SKM-1 treated with dmso at 0.1 percent for 144 hours (cell line): ENCODE measurements around the gene TAF8.

ENCODE experiments used
- DNase-seq: peaks from one replicate; lab custom pipeline; 2025; ENCODE audit not compliant: unreplicated experiment; lab: John Stamatoyannopoulos, UW

Gene TAF8

DNA sequence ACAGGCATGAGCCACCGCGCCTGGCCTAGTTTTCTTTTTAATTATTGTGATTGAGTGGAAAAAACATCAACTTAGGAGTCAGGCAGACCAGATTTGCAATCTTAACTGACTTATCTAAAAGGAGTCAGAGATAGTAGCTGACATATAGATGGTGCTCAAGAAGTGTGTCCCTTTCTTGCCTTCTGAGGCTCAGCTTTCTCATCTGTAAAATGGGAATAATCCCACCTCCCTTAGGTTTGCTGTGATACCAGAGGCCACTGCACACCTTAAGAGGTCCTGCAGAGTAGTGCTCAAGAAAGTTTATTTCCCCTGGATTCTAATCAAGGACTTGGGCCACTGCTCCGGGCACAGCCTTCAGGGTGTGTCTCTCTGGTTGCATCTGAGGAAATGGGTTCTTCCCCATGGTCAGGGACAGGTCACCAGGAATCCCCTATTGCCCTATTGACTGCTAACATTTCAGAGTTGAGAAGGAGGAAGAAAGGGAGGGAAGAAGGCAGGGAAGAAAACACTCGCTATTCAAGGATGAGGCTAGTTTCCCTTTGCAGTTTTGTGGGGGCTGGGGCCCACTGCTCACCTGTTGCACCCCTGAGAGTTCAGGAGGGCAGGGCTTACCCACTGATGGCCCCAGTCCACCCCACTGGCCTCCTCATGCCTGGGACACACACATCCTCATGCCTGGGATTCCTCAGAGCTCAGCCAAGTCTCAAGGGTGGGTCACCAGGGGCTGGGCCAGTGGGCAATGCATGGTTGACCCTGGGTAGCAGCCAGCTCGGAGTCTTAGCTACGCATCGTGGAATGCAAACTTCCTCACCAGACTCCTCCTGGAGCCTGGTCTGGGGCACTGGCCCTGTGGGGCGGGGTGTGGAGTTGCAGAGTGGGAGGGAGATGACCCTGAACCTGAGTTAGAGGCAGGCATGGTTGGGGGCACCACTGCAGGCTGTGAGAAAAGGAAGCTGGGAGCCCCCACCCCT lies 70.9 kb downstream of the TAF8 start:
- DNase-seq: no peak

DNA sequence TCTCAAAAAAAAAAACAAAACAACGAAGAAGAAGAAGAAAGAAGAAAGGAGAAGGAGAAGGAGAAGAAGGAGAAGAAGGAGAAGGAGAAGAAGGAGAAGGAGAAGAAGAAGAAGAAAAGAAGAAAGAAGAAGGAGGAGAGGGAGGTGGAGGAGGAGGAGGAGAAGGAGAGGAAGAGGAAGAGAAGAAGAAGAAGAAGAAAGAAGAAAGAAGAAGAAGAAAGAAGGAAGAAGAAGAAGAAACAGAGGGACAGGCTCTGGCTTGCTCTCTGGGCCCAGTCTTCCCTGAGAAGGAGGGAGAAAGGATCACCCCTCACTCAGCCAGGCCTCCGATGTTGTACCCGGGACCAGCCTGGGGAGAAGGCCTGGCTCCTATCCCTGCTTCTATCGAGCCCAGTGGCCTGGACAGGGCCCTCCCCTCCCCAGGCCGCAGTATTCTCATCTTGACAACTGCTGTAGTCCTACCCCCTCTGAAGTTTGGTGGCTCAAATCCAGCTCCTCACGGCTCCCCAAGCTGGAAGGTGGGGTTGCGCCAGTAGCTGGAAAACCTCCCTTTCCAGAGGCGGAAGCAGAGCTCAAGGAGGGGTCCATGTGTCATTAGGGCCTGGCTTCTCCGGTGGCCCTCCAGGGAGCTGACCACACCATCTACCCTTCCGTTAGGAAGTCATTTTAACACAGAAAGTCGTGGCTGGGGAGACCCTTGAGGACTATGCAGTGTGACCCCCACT lies 73.2 kb downstream of the TAF8 start:
- no peak for DNase-seq

DNA sequence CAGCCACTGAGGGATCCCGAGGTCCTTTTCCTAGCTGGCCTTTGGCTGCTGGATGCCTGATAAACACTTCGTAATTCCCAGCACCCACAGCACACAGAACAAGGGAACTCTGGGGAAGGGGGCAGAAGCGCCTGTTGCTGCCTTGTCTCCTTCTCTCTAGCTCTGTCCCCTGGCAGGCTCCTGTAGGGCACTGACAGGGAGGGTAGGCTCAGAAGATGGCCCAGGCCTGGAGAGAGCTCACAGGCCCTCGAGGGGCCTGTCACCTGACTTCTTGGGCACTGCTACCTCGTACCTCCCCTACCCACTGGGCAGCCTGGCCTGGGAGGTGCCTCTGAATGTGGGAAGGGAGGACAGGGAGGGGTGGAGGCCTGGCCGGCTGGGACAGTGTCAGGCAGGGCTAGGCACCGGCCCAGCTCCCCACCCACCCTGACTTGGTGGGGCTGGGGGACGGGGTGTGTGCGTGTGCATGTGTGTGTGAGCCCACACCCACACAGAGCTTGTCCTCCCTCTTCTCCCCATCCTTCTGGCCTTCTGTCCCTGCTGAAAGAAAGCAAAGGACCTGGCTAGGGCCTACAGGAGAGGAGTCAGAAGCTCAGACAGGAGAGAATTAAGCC lies 74.0 kb downstream of the TAF8 start:
- no peak for DNase-seq

DNA sequence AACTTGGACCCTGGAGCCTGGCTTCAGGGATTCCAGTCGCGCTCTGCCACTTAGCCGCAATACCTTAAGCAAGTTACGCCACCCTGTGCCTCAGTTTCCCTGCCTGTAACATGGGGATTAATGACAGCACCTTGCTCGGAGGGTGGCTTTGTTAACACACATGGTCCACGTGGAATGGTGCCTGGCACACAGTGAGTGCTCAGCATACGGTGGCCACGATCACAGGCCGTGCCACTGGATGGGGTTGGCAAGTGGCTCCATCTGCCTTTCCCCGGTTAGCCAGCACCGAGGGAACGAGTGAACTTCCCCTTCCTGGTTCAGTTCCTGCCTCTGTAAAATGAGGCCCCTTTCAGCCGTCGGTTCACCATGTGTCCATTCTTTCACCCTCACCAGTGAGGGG lies 74.9 kb downstream of the TAF8 start:
- no peak for DNase-seq

DNA sequence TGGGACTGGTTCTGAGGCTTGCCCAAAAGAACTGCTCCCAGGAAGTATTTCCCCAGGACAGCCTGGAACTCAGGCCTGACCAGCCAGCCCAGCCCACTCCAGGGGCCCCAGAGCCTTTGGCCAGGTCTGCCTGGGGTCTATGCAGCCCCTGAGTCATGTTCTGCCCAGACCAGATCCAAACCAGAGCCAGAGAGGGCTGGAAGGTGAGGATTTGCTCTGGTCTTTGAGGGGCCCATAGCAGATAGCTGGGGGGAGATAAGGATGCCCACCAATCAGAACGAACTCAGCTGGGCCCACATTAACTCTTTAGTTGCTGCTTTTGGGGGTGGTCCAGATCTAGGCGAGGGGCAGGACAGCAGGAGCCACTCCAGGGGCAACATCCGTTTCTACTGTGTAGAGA lies 75.3 kb downstream of the TAF8 start:
- no peak for DNase-seq

DNA sequence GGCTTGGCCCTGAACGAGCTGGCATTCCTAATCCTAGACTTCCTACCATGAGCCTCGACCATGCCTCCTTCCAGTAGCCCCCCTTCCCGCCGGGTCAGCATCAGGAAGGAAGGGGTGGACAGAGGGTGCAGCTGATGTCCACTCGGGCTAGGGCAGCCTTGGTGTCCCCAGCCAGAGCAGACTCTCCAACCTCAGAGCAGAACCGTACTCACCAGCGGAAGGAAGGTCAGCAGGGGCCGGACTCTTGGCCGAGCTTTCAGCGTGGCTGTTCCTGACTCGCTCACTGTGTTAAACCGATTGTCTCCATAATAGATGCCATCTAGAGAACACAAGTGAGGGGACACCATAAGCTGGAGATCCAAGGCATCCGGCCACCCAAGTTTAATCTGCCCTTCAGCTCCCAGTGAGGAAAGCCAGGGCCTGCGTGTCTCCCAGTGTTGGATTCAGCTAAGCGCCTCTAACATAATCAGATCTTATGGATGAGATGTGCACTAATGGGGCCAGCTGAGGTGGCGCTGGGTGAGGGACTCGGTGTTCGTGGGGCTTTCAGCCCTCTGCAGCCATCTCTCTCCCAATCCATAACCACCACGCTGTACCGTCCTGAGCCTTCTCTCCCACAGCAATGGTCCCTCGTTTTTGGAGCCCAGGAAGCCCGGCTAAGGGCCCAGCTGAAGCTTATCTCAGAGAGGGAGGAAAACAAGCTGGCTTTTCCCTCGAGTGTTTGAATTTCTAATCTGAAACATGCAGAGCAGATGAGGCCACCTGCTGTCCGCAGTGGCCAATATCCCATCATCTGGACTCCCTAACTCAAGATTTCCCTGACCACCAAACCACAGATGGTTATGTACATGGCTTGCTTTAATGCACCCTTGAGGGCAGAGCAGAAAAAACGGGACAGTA lies 78.4 kb downstream of the TAF8 start:
- DNase-seq: no peak

DNA sequence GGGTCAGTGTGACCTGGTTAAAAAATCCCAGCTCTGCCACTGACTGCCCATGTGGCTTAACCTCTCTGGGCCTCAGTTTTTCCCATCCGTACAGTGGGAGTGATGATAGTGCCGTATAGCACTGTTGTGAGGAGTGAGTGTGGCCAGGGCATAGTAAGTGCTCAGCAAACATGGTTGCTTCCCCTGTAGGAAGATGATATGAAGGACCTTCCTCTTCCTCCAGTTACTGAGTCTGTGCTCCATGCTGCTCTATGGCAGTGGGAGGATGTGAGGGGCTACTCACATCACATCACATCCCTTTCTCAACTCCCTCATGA lies 79.0 kb downstream of the TAF8 start:
- no peak for DNase-seq

DNA sequence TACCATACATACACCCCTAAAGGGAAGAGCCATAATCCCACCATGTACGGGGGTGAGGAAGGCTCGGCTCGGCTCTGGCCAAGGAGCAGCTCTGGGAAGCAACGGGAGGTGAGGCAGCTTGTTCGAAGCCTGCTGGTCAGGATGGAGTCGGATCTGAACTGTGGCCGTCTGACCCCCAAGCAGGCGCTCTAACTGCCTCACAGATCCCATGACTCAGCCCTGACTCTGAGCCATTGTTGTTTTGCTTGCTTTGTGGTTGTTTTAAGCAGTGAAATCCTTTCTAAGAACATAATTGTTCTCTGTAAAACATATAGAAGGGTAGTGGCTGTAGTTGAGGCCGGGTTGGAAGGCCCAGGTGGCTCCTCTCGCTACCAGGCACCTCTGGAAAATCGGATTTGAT lies 81.2 kb downstream of the TAF8 start:
- no peak for DNase-seq

DNA sequence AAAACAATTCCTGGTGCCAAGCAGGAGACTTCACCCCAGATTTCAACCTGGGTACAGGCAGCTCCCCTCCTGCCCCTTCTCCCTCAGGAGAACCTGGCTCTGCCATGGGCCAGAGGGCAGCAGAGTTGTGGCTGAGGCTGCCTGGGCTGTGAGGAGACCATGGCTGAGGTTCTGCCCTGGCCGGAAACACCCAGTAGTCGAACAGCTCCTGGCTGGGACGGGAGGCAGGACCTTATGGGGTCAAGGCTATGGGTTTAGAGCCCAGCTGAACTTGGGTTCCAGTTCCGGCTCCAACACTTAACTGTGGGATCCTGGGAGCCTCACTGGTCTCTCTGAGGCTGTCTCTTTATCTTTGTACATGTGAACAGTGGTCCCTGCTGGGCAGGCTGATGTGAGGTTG lies 83.6 kb downstream of the TAF8 start:
- DNase-seq: no peak

DNA sequence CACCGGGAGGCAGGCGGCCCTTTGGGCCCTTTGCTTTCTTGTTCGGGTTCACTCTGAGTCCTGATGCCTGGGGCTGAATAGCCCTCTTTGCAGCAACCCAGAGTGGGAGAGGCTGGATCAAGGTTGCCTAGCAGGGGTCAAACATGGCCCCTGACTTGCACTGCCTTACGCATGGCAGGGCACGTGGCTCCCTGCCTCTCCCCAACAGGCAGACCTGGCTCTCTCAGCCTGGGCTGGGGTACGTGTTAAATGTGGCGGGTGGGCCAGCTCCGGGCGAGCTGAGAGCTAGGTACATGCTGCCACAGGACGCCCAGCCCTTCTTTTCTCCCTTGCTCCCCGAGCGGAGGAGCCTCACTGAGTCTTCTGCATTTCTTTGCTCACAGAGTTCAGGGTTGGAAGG lies 84.8 kb downstream of the TAF8 start:
- DNase-seq: no peak

DNA sequence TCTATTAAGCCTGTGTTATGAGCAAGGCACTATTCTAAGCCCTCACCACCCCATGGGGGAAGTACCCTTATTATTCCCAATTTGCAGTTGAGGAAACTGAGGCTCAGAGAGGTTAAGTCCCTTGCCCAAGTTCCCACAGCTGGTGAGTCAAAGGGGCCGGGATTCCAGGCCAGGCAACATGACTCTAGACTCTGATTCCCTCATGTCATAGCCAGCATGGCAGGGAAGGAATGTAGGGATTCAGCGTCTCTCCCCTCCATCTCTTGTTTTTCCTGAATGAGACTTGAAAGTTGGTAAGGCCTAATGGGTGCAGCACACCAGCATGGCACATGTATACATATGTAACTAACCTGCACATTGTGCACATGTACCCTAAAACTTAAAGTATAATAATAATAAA lies 85.4 kb downstream of the TAF8 start:
- no peak for DNase-seq

DNA sequence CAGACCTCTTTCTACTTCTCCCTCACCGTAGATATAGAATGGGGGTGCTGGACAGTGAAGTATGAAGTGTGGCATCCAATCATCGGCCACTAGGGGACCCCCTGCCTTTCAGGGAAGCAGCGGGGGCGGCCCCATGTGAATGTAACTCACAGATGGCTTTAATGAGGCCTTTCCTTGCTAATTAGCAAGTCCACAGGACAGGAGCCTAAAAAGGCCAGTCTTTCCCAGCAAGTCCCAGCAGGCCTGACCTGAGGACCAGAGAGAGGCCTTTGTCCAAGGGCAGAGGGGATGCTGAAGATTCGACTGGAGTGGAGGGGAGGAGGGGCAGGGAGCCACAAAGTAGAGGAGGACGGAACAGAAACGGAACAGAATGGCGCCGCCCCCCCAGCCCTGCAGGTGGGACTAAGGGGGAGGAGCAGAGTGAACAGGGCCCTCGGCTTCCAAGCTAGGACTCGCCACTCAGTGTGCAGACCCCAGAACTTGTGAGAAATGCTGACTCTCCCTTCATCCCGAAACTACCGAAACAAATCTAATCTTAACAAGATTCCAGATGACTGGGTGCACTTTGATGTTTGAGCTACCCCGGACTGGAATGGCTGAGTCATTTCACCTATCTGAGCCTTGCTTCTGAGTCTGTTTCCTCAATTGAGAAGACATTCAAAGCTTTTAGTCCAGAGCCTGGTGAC lies 86.3 kb downstream of the TAF8 start:
- no peak for DNase-seq
